ENCODE results near the gene MATK.

Gene MATK

DNA sequence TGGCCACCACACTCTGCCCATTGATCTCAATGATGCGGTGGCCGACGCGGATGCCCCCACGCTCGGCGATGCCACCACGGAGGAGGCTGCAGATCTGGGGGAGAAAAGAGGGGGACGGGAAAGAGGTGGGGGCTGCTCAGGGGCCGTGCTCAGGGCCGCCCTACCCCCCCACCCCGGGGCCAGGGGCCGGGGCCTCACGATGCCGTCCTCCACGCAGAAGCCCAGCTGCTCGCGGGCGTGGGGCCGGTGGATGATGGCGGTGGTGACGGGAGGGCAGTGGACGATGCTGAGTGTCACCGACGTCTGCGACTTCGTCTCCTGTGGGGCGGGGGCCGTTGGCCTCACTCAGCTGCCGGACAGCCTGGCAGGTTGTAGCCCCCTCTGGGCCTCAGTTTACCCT, 34.9 kb downstream of the MATK start:
- no peak for DNase-seq (ENCODE audit: low read depth in 2 of 2)

DNA sequence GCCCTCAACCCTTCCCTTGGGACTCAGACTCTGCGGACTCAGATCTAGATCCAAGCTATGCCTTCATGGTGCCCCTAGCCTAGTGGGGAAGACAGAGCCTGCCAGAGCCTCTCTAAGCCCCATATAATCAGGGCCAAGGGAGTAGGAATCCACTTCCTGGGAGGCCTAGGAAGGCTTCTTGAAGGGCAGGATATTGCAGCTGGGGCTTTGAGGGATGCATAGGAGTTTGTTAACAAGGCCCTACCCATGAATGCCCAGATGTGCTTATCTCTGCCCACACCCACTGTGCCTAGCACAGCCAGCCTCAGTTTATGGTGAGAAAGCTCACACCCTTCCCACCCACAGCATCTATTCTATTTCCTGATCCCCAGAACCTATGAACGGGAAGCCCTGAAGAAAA, 36.0 kb downstream of the MATK start:
- no peak for DNase-seq (ENCODE audit: low read depth in 2 of 2)

DNA sequence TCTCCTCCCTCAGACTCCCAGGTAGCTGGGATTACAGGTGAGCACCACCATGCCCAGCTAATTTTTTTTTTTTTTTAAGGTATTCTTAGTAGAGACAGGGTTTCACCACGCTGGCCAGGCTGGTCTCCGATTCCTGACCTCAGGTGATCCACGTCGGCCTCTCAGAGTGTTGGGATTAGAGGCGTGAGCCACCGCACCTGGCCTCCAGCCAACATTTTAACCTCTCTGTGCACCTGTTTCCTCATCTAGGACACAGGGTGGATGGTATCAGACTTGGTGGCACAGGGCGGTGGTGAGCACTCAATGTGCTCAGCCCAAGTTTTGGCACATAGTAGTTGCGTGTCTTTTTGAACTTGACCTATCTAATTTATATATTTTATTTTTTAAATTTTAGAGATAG, 37.2 kb downstream of the MATK start:
- DNase-seq (ENCODE audit: low read depth in 2 of 2) = no peak

DNA sequence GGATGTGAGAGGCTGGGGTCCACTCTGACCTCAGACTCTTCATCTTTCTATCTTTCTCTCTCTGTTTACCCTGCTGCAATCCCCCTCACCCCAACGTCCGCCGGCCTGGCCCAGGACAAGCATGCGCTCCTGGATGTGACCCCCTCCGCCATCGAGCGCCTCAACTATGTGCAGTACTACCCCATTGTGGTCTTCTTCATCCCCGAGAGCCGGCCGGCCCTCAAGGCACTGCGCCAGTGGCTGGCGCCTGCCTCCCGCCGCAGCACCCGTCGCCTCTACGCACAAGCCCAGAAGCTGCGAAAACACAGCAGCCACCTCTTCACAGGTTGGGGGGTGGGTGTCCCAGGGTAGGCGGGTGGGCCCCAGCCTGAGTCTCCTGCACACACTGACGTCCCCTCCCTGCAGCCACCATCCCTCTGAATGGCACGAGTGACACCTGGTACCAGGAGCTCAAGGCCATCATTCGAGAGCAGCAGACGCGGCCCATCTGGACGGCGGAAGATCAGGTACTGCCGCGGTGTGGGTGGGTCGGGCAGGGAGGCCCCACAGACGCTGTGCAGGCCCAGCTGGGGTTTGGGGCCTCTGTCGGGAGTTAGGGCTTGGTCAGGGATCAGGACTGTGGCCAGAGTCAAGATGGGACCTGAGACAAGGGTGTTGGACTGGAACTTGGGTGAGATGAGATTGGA, 39.7 kb downstream of the MATK start:
- no peak for DNase-seq (ENCODE audit: low read depth in 2 of 2)

DNA sequence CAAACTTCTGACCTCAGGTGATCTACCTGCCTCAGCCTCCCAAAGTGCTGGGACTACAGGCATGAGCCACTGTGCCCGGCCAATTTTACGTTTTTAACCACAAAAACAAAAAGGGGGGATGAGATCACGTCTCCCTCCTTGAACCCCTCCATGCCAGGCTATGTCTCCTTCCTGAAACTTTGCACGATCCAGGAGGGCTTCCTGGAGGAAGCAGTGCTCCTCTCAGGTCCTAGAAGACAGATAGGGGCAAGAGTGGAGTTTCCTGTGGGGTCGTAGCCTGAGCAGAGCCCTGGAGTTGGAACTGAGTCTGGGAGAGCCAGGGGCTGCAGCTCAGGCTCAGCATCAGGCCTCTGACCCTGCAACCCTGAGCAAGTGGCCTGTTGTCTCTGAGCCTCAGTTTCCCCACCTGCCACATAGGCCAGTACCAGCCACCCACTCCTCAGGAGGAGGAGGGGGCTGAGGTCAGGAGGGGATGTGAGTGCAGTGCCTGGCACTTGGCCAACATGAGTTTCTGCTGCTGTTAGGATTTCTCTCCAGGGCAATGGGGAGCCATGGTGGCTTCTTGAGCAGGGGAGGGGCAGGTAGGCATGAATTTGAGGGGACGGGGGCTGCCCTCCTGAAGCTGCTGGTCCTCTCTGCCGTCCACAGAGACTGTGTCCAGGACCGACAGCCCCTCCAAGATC, 40.7 kb downstream of the MATK start:
- DNase-seq (ENCODE audit: low read depth in 2 of 2) = no peak

DNA sequence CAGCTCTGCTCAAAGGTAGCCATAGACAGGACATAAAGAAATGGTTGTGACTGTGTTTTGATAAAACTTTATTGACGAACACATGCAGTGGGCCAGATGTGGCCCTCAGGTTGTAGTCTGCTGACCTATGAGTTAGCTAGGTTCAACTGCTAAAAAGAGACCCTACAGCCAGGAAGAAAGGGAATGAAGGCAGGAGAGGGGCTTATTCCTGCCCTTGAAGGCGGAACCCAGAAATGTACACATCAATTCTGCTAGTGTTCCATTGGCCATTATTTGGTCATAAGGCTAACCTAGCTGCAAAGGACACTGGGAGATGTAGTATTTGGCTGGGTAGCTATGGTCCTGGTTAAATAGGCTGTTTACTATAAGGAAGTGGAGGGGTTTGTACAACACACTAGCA, 42.7 kb downstream of the MATK start:
- DNase-seq (ENCODE audit: low read depth in 2 of 2) = no peak

DNA sequence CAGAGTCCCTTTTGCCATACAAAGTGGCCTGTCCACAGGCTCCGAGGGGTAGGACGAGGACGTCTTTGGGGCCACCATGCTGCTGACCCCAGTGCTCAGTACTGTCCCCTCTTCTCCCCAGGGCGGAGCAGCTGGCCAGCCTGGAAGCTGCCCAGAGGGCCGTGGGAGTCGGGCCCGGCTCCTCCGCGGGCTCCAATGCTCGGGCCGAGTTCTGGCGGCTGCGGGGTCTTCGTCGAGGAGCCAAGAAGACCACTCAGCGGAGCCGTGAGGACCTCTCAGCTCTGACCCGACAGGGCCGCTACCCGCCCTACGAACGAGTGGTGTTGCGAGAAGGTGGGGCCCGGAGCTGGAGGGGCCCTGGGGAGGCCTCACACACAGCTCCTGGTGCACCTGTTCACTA, 45.8 kb downstream of the MATK start:
- DNase-seq (ENCODE audit: low read depth in 2 of 2) = no peak

DNA sequence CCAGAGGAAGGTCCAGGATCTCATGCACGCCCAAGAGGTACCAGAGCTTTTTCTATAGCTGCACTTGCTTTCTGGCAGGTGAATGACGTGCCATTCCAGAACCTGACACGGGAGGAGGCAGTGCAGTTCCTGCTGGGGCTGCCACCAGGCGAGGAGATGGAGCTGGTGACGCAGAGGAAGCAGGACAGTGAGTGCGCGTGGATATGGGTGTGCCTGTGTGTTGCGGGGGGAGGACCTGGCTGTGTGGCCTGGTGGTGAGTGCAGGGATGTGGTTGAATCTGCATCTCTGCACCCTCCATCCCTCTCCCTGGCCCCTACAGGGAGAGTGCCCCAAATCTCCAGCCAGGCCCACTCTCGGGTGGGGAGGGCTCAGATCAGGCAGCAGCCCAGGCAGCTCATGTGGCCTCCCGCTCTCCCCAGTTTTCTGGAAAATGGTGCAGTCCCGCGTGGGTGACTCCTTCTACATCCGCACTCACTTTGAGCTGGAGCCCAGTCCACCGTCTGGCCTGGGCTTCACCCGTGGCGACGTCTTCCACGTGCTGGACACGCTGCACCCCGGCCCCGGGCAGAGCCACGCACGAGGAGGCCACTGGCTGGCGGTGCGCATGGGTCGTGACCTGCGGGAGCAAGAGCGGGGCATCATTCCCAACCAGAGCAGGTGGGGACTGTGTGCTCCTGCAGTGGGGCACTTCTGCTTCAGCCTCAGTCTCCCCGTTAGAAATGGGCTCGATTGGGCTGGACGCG, 47.5 kb downstream of the MATK start:
- no peak for DNase-seq (ENCODE audit: low read depth in 2 of 2)

DNA sequence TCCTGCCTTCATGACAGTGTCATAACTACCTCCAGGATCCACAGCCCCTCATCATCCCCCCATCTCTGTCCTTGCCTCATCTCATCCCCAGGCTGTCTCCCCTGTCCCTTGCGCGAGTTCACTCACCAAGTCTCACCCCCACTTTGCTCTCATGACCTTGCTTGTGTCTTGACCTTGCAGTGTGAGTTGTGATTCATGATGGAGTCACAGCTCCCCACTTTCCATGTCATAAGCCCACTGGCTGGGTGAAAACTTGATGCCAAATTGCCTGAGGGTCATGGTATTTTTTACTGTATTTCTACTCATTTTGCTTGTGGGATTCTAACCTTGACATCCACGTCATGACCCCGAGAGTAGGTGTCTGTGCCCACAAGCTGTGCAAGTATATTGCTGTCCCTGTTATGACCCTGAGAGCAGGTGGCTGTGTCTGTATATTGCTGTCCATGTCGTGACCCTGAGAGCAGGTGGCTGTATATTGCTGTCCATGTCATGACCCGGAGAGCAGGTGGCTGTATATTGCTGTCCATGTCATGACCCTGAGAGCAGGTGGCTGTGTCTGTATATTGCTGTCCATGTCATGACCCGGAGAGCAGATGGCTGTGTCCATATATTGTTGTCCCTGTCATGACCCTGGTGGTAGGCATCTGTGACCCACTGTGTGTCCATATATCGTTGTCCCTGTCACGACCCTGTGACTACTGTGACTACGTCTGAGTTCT, 48.5 kb downstream of the MATK start:
- DNase-seq (ENCODE audit: low read depth in 2 of 2) = no peak

DNA sequence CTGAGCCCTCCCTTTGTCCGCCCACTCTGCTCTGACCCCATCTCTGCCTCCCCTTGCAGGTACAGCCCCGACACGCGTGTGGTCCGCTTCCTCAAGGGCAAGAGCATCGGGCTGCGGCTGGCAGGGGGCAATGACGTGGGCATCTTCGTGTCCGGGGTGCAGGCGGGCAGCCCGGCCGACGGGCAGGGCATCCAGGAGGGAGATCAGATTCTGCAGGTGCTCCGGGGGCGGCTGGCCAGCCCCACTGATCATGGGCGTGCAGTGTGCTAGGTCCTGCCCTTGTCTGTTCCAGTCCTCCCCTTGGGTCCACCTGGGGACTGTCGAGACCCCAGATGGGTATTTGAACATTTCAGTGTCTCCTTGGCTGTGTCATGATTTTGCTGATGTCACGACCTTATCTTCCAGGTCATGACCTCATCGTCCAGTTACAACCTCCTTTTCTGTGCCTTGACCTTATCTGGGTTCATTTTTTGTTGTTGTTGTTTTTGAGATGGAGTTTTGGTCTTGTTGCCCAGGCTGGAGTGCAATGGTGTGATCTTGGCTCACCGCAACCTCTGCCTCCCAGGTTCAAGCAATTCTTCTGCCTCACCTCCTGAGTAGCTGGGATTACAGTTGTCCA, 50.0 kb downstream of the MATK start:
- no peak for DNase-seq (ENCODE audit: low read depth in 2 of 2)

DNA sequence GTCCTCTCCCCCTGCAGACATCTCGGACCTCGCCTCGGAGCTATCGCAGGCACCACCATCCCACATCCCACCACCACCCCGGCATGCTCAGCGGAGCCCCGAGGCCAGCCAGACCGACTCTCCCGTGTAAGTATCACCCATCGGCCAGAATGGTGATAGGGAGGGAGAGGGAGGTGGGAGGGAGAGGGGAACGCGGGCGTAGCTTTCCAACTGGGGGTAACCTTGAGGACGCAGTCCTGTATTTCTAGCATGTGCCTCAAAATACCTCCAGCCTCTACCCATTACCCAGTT, 51.9 kb downstream of the MATK start:
- no peak for DNase-seq (ENCODE audit: low read depth in 2 of 2)

DNA sequence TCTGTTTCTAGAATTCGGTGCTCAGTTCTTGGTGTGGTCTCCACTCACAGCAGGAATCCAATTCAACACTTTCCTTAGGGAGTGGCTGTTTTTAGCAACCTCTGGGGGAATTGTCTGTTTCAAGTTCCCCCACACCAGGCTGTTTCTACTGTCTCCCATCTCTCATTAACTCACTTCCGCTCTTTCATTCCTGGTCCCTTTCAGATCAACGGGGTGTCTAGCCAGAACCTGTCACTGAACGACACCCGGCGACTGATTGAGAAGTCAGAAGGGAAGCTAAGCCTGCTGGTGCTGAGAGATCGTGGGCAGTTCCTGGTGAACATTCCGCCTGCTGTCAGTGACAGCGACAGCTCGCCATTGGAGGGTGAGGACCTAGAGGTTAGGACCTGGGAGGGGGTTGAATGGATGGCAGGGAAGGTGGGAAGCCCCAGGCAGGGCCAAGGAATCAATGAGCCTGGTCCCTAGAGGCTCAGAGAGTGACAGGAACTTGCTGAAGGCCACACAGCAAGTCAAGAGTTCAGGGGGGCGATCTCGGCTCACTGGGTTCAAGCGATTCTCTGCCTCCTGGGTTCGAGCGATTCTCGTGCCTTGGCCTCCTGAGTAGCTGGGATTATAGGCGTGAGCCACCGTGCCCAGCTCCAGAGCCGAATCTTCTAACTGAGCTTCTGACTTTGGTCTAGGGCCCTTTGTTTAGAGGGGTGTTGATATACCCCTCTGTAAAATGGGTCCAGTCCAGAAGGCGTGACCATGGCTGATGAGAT, 52.5 kb downstream of the MATK start:
- DNase-seq (ENCODE audit: low read depth in 2 of 2) = no peak

DNA sequence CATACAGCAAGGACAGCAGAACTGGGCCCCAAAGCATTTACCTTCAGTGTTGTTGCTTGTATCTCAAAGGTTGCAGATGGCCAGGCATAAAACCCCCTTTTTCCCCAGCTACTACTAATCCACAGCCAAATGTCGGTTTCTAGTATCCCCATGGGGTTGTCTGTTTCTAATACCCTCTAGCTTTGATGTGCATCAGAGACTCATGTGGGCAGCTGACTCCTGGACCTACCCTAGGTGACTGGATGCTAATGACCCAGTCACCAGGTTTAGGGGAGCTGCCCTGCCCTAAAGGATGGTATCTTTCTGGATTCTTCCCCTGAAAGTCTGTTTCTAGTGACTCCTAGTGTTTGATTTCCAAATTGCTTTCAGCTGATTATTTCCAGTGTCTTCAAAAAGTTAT, 54.1 kb downstream of the MATK start:
- DNase-seq (ENCODE audit: low read depth in 2 of 2) = no peak

DNA sequence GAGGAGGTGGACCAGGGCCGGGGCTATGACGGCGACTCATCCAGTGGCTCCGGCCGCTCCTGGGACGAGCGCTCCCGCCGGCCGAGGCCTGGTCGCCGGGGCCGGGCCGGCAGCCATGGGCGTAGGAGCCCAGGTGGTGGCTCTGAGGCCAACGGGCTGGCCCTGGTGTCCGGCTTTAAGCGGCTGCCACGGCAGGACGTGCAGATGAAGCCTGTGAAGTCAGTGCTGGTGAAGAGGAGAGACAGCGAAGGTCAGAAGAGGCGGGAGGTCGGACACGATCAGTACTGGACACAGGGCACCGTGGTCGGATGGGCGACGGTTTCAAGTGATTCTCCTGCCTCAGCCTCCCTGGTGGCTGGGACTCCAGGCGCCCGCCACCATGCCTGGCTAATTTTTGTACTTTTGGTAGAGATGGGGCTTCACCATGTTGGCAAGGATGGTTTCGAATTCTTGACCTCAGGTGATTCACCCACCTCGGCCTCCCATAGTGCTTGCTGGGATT, 55.7 kb downstream of the MATK start:
- no peak for DNase-seq (ENCODE audit: low read depth in 2 of 2)
